ENCODE measurements around the gene ATP8A2.

Gene ATP8A2

GRCh38 chr13:25881136-25881926 is 509.6 kb downstream of the ATP8A2 start:
- CTCF ChIA-PET, result interaction anchor here (1.4 kb wide), 1 partner anchor 53 kb away, joined by 3 read pairs; no protein-coding TSS in a partner anchor
- POLR2A ChIA-PET, result no interaction called here
- DNase-seq (ENCODE audit: extremely low spot score), result no peak
- TF ChIP-seq CTCF (IDR thresholded peaks at IDR 0.05; ENCODE audit: control extremely low read depth, extremely low read depth, low read depth, missing control alignments), result no peak

- no peak for DNase-seq (ENCODE audit: extremely low spot score)
- CTCF ChIA-PET, result interaction anchor here (1.4 kb wide), 1 partner anchor 54 kb away, joined by 3 read pairs; no protein-coding TSS in a partner anchor
- POLR2A ChIA-PET, result no interaction called here
- no peak for TF ChIP-seq CTCF (IDR thresholded peaks at IDR 0.05; ENCODE audit: control extremely low read depth, extremely low read depth, low read depth, missing control alignments)
Measured at GRCh38 chr13:25881971-25882451, 510.2 kb downstream of the ATP8A2 start.

- no peak for DNase-seq (ENCODE audit: extremely low spot score)
- ChIA-PET POLR2A (no interaction called here), CTCF (interaction anchor here (1.4 kb wide), 1 partner anchor 54 kb away, joined by 3 read pairs; no protein-coding TSS in a partner anchor)
- TF ChIP-seq CTCF (IDR thresholded peaks at IDR 0.05; ENCODE audit: control extremely low read depth, extremely low read depth, low read depth, missing control alignments), result no peak
Measured at GRCh38 chr13:25882466-25883357, 510.9 kb downstream of the ATP8A2 start.

GRCh38 chr13:25885418-25885817 is 513.6 kb downstream of the ATP8A2 start:
- CTCF ChIA-PET, result no interaction called here
- DNase-seq (ENCODE audit: extremely low spot score), result no peak
- no peak for TF ChIP-seq CTCF (IDR thresholded peaks at IDR 0.05; ENCODE audit: control extremely low read depth, extremely low read depth, low read depth, missing control alignments)
- POLR2A ChIA-PET, result no interaction called here

- ChIA-PET CTCF (interaction anchor here (1.0 kb wide), 1 partner anchor 9 kb away, joined by 3 read pairs; no protein-coding TSS in a partner anchor), POLR2A (no interaction called here)
- no peak for DNase-seq (ENCODE audit: extremely low spot score)
- TF ChIP-seq CTCF (IDR thresholded peaks at IDR 0.05; ENCODE audit: control extremely low read depth, extremely low read depth, low read depth, missing control alignments), result no peak
Measured at GRCh38 chr13:25886438-25887214, 514.9 kb downstream of the ATP8A2 start.
